WTC11 (cell line): ENCODE data around the gene NSUN7. TPM values are rescaled to one million over a fixed set of nuclear protein-coding genes. Genes with fewer than 3 reads are reported as not detected.

Experiments
- ATAC-seq: fragments of 200-7000 bp; cut with Tn5 transposase; 2 replicates; pipeline ENCODE4 v1.10.0; 2021; ENCODE audit warnings: mild to moderate bottlenecking, moderate library complexity
- CTCF ChIA-PET: fragments of 300-600 bp; sonication (Branson Sonifier 250); formaldehyde crosslinking; loops from one replicate; lab custom pipeline; 2021; ENCODE audit warnings: antibody characterized with exemption; lab: Charles Lee
- POLR2A ChIA-PET: fragments of 350-600 bp; sonication (Branson Sonifier 250); formaldehyde crosslinking; loops from one replicate; lab custom pipeline; 2021; ENCODE audit warnings: antibody characterized with exemption; lab: Charles Lee
- DNase-seq: peaks from one replicate; pipeline ENCODE4 v3.0.0; 2021; ENCODE audit warnings: low spot score
- H3K27ac Mint-ChIP-seq: 2 replicates; pipeline ENCODE4 v1.8.0; 2021; ENCODE audit warnings: mixed read lengths
- H3K27me3 Mint-ChIP-seq: 2 replicates; pipeline ENCODE4 v1.8.0; 2021; ENCODE audit warnings: low read depth, mild to moderate bottlenecking, moderate library complexity, mixed read lengths
- H3K36me3 Mint-ChIP-seq: 2 replicates; pipeline ENCODE4 v1.8.0; 2021; ENCODE audit warnings: mixed read lengths
- H3K4me1 Mint-ChIP-seq: 2 replicates; pipeline ENCODE4 v1.8.0; 2022; ENCODE audit warnings: mixed read lengths
- H3K4me3 Mint-ChIP-seq: 2 replicates; pipeline ENCODE4 v1.8.0; 2021; ENCODE audit warnings: mild to moderate bottlenecking, moderate library complexity, mixed read lengths
- H3K9me3 Mint-ChIP-seq: 2 replicates; pipeline ENCODE4 v1.8.0; 2021; ENCODE audit warnings: mixed read lengths
- AFF4 ChIP-seq: sonication (generic); formaldehyde crosslinking; IDR thresholded peaks from 2 replicates; pipeline ENCODE4 v1.8.1; 2023; ENCODE audit warnings: mild to moderate bottlenecking, missing genetic modification reagents, borderline replicate concordance
- ARID4B ChIP-seq: sonication (generic); formaldehyde crosslinking; IDR thresholded peaks from 2 replicates; pipeline ENCODE4 v1.8.0; 2023; ENCODE audit warnings: missing genetic modification reagents, mild to moderate bottlenecking, borderline replicate concordance
- ATF3 ChIP-seq: sonication (generic); formaldehyde crosslinking; conservative IDR thresholded peaks from 2 replicates; pipeline ENCODE4 v1.8.1; 2022; ENCODE audit warnings: mild to moderate bottlenecking, missing genetic modification reagents
- CREB1 ChIP-seq: sonication (generic); formaldehyde crosslinking; IDR thresholded peaks from 2 replicates; pipeline ENCODE4 v1.8.0; 2023; ENCODE audit warnings: mild to moderate bottlenecking, missing genetic modification reagents
- E2F1 ChIP-seq: sonication (generic); formaldehyde crosslinking; IDR thresholded peaks from 2 replicates; pipeline ENCODE4 v1.8.0; 2022; ENCODE audit warnings: mild to moderate bottlenecking, missing genetic modification reagents
- EMX1 ChIP-seq: fragments of 250-450 bp; sonication (Bioruptor Pico); IDR thresholded peaks from 2 replicates; pipeline ENCODE4 v1.8.0; 2021; ENCODE audit warnings: mild to moderate bottlenecking
- ETV6 ChIP-seq: sonication (generic); formaldehyde crosslinking; IDR thresholded peaks from 2 replicates; pipeline ENCODE4 v1.8.1; 2022; ENCODE audit warnings: mild to moderate bottlenecking, missing genetic modification reagents
- FOXJ3 ChIP-seq: sonication (generic); formaldehyde crosslinking; IDR thresholded peaks from 2 replicates; pipeline ENCODE4 v1.9.0; 2021; ENCODE audit warnings: missing genetic modification reagents, mild to moderate bottlenecking, borderline replicate concordance
- IRF2 ChIP-seq: sonication (generic); formaldehyde crosslinking; IDR thresholded peaks from 2 replicates; pipeline ENCODE4 v1.8.0; 2022; ENCODE audit warnings: low read depth, missing genetic modification reagents, borderline replicate concordance
- NFE2L1 ChIP-seq: sonication (generic); formaldehyde crosslinking; IDR thresholded peaks from 2 replicates; pipeline ENCODE4 v1.8.1; 2023; ENCODE audit warnings: missing genetic modification reagents
- NR3C1 ChIP-seq: sonication (generic); formaldehyde crosslinking; conservative IDR thresholded peaks from 2 replicates; pipeline ENCODE4 v1.8.1; 2023; ENCODE audit warnings: low read depth, mild to moderate bottlenecking, missing genetic modification reagents
- TCF7 ChIP-seq: sonication (generic); formaldehyde crosslinking; IDR thresholded peaks from 2 replicates; pipeline ENCODE4 v1.8.0; 2022; ENCODE audit warnings: mild to moderate bottlenecking, low read depth, missing genetic modification reagents, moderate library complexity
- ZNF232 ChIP-seq: sonication (generic); formaldehyde crosslinking; IDR thresholded peaks from 2 replicates; pipeline ENCODE4 v1.8.0; 2022; ENCODE audit warnings: mild to moderate bottlenecking, missing genetic modification reagents
- ZNF396 ChIP-seq: fragments of 250-450 bp; sonication (Bioruptor Pico); IDR thresholded peaks from 2 replicates; pipeline ENCODE4 v1.8.0; 2021; ENCODE audit warnings: mild to moderate bottlenecking, moderate library complexity, borderline replicate concordance
- ZNF416 ChIP-seq: fragments of 250-450 bp; sonication (Bioruptor Pico); IDR thresholded peaks from 2 replicates; pipeline ENCODE4 v1.9.0; 2021; ENCODE audit warnings: mild to moderate bottlenecking, inconsistent platforms
- ZNF425 ChIP-seq: fragments of 250-450 bp; sonication (Bioruptor Pico); conservative IDR thresholded peaks from 2 replicates; pipeline ENCODE4 v1.9.0; 2021; ENCODE audit warnings: mild to moderate bottlenecking
- total RNA-seq: library from RNA; stranded (reverse); gene quantifications from 3 replicates; pipeline ENCODE4 v1.2.3, GENCODE V29; 2021

NSUN7 gene
- total RNA-seq, 1 experiment from 2014 or later = 24.1 TPM

GRCh38 chr4:40838742-40839141 lies 89.0 kb downstream of the NSUN7 start:
- no peak for DNase-seq
- ChIA-PET CTCF (interaction anchor here (0.7 to 5.1 kb wide), 2 partner anchors 59 to 257 kb away, joined by 3 to 58 read pairs; no protein-coding TSS in a partner anchor), POLR2A (no interaction called here)

GRCh38 chr4:40840255-40840984 lies 90.7 kb downstream of the NSUN7 start:
- Mint-ChIP-seq H3K36me3 (peaks cover 10% of the 10 kb centered on the region), H3K27me3 (no peaks in the 10 kb centered on the region), H3K9me3 (0 out of 2 replicates have a peak, but pooled peaks cover 3% of the 10 kb centered on the region), H3K4me1 (peaks cover 17% of the 10 kb centered on the region), H3K27ac (peak overlapping the region; percentile 82), H3K4me3 (no peak overlapping the region)
- DNase-seq = no peak
- POLR2A ChIA-PET = no interaction called here
- TF ChIP-seq ZNF396 (CRISPR knock-in tag) (no peak), ETV6 (CRISPR knock-in tag) (no peak), TCF7 (CRISPR knock-in tag) (no peak), ATF3 (CRISPR knock-in tag) (no peak), ZNF232 (no peak), ARID4B (CRISPR knock-in tag) (no peak), CREB1 (CRISPR knock-in tag) (no peak), FOXJ3 (CRISPR knock-in tag) (no peak), IRF2 (no peak), E2F1 (CRISPR knock-in tag) (no peak), EMX1 (CRISPR knock-in tag) (no peak), ZNF425 (no peak), NR3C1 (CRISPR knock-in tag) (no peak)
- CTCF ChIA-PET = interaction anchor here (0.6 to 5.1 kb wide), 32 partner anchors 8 to 419 kb away, joined by 3 to 58 read pairs (median 5); partner anchors contain the start of genes APBB2 and UCHL1
- ATAC-seq = no peak

More at GRCh38 chr4:40838742-40839141, 89.0 kb downstream of the NSUN7 start:
- no peak overlapping the region for H3K4me3 Mint-ChIP-seq
- no peak for ATAC-seq
- H3K36me3 Mint-ChIP-seq = peaks cover 19% of the 10 kb centered on the region
- peaks cover 17% of the 10 kb centered on the region for H3K4me1 Mint-ChIP-seq
- peak overlapping the region; percentile 61; the same call in 1 of the 2 replicates for H3K27ac Mint-ChIP-seq
- TF ChIP-seq ETV6 (CRISPR knock-in tag) (no peak), AFF4 (CRISPR knock-in tag) (no peak), NFE2L1 (CRISPR knock-in tag) (no peak), ZNF416 (no peak)
- TF ChIP-seq, all 79 proteins: peak for 0
- 0 out of 2 replicates have a peak, but pooled peaks cover 3% of the 10 kb centered on the region for H3K9me3 Mint-ChIP-seq
- no peaks in the 10 kb centered on the region for H3K27me3 Mint-ChIP-seq
